RWPE1 (cell line): Measurements from ENCODE around the gene ATP11A.

ENCODE experiments used
- CTCF ChIA-PET: fragments of 350-600 bp; sonication (Branson Sonifier 250); formaldehyde crosslinking; extraction: SDS; loops from one replicate; lab custom pipeline; 2021; lab: Yijun Ruan, JAX
- POLR2A ChIA-PET: fragments of 400-600 bp; formaldehyde crosslinking; extraction: SDS; loops from one replicate; lab custom pipeline; 2020; ENCODE audit warnings: antibody characterized with exemption; ENCODE audit not compliant: low non-redundant PET; lab: Yijun Ruan, JAX
- DNase-seq: peaks from one replicate; pipeline ENCODE4 v3.0.0; 2012; ENCODE audit warnings: low spot score
- H3K27ac ChIP-seq: fragments of 450-650 bp; 2 replicates; pipeline ENCODE4 v1.5.1; 2017
- TF ChIP-seq, protein P1 (sequence below): fragments of 450-650 bp; conservative IDR thresholded peaks from 2 replicates; pipeline ENCODE4 v1.5.1; 2017; ENCODE audit warnings: low read depth, mild to moderate bottlenecking

ATP11A gene

DNA sequence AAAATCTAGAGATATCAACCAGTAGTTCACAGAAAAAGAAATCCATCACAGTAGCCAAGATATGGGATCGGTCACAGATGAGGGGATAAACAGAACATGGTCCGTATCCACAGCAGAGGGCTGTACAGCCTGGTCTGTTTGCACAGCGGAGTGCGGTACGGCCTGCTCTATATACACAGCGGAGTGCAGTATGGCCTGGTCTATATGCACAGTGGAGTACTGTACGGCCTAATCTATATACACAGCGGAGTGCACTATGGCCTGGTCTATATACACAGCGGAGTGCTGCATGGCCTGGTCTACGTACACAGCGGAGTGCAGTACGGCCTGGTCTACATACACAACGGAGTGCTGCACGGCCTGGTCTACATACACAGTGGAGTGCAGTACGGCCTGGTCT lies 236.2 kb downstream of the ATP11A start:
- POLR2A ChIA-PET = no interaction called here
- no peak overlapping the region for H3K27ac ChIP-seq
- CTCF ChIA-PET = no interaction called here
- TF ChIP-seq, protein P1, sequence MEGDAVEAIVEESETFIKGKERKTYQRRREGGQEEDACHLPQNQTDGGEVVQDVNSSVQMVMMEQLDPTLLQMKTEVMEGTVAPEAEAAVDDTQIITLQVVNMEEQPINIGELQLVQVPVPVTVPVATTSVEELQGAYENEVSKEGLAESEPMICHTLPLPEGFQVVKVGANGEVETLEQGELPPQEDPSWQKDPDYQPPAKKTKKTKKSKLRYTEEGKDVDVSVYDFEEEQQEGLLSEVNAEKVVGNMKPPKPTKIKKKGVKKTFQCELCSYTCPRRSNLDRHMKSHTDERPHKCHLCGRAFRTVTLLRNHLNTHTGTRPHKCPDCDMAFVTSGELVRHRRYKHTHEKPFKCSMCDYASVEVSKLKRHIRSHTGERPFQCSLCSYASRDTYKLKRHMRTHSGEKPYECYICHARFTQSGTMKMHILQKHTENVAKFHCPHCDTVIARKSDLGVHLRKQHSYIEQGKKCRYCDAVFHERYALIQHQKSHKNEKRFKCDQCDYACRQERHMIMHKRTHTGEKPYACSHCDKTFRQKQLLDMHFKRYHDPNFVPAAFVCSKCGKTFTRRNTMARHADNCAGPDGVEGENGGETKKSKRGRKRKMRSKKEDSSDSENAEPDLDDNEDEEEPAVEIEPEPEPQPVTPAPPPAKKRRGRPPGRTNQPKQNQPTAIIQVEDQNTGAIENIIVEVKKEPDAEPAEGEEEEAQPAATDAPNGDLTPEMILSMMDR = no peak
- DNase-seq = no peak

DNA sequence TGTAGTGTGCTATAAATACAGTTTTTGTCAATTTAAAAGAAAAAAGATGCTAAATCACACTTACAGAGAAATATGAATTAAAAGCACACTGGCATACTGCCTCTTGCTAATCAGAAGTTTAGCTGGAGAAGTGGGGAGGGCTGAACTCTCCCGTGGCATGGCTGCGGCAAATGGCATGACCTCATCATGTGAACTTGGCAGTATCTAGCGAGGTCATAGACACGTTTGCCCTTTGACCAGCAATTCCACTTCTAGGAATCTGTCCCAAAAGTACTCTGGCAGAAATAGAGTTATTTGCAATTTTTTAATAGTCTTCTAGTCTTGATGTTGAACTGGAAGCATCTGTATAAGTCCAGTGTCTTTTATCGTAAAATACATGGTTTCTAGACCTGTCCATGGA lies 237.2 kb downstream of the ATP11A start:
- H3K27ac ChIP-seq = no peak overlapping the region
- POLR2A ChIA-PET = no interaction called here
- no peak for DNase-seq
- TF ChIP-seq, protein P1 = no peak
- CTCF ChIA-PET = interaction anchor here (0.6 kb wide), 1 partner anchor 352 kb away, joined by 3 read pairs; no protein-coding TSS in a partner anchor

- H3K27ac ChIP-seq = no peak overlapping the region
- ChIA-PET CTCF (no interaction called here), POLR2A (no interaction called here)
- DNase-seq = no peak
- TF ChIP-seq, protein P1 = no peak
Measured at GRCh38 chr13:112928020-112928971, 238.5 kb downstream of the ATP11A start.

GRCh38 chr13:112928972-112929782 lies 239.3 kb downstream of the ATP11A start:
- CTCF ChIA-PET = interaction anchor here (0.7 kb wide), 1 partner anchor 302 kb away, joined by 4 read pairs; no protein-coding TSS in a partner anchor
- H3K27ac ChIP-seq = no peak overlapping the region
- no peak for DNase-seq
- POLR2A ChIA-PET = no interaction called here
- TF ChIP-seq, protein P1 = no peak

- ChIA-PET POLR2A (no interaction called here), CTCF (interaction anchor here (0.7 kb wide), 1 partner anchor 303 kb away, joined by 4 read pairs; no protein-coding TSS in a partner anchor)
- DNase-seq = no peak
- H3K27ac ChIP-seq = no peak overlapping the region
- TF ChIP-seq, protein P1 = no peak
Measured at GRCh38 chr13:112929783-112930055, 239.9 kb downstream of the ATP11A start.

GRCh38 chr13:112930192-112930591 lies 240.4 kb downstream of the ATP11A start:
- ChIA-PET POLR2A (no interaction called here), CTCF (interaction anchor here (0.7 kb wide), 1 partner anchor 303 kb away, joined by 4 read pairs; no protein-coding TSS in a partner anchor)
- no peak overlapping the region for H3K27ac ChIP-seq
- DNase-seq = no peak
- TF ChIP-seq, protein P1 = no peak
